CD4-positive, alpha-beta T cell (primary cell): ENCODE results near the gene ALDH8A1. TPM values are rescaled to one million over a fixed set of nuclear protein-coding genes. Genes with fewer than 3 reads are reported as not detected.

Experiments
- ATAC-seq: fragments of 200-7000 bp; cut with Tn5 transposase; one replicate; pipeline ENCODE4 v1.10.0; 2022; ENCODE audit warnings: mild to moderate bottlenecking; ENCODE audit not compliant: poor library complexity
- CTCF ChIA-PET: fragments of 350-600 bp; sonication (Branson Sonifier 250); formaldehyde crosslinking; loops from one replicate; lab custom pipeline; 2021; ENCODE audit warnings: antibody characterized with exemption, inconsistent platforms; lab: Charles Lee
- POLR2A ChIA-PET: fragments of 350-600 bp; sonication (Branson Sonifier 250); formaldehyde crosslinking; loops from one replicate; lab custom pipeline; 2021; ENCODE audit warnings: antibody characterized with exemption, inconsistent platforms; lab: Charles Lee
- DNase-seq, 14 experiments: peaks; one replicate each; pipeline ENCODE4 v3.0.0-alpha.2; 2013 to 2020; ENCODE audit warnings: mixed read lengths in 2 of 14
- H3K27ac ChIP-seq, 2 donors: one replicate each; pipeline versions ENCODE4 v1.5.1 to v1.7.0; 2013; ENCODE audit warnings: low read length in 2 of 2, low read depth in 1 of 2, mild to moderate bottlenecking in 1 of 2
- H3K27me3 ChIP-seq, 2 experiments: 1 replicate in 1 of 2; 2 replicates in 1 of 2; pipeline versions ENCODE4 v1.6.1 to v1.7.0; 2013; ENCODE audit warnings: low read length in 2 of 2, control low read depth in 1 of 2, mild to moderate bottlenecking in 1 of 2, moderate library complexity in 1 of 2; ENCODE audit not compliant: insufficient read depth in 2 of 2, control insufficient read depth in 1 of 2
- H3K36me3 ChIP-seq: one replicate; pipeline ENCODE4 v1.6.1; 2013; ENCODE audit warnings: low read length, control low read depth; ENCODE audit not compliant: insufficient read depth
- H3K4me1 ChIP-seq: one replicate; pipeline ENCODE4 v1.6.1; 2013; ENCODE audit warnings: low read length, control low read depth; ENCODE audit not compliant: insufficient read depth
- H3K4me3 ChIP-seq: one replicate; pipeline ENCODE4 v1.5.1; 2013; ENCODE audit warnings: mild to moderate bottlenecking, low read length, moderate library complexity
- H3K9me3 ChIP-seq, 2 experiments: 1 replicate in 1 of 2; 2 replicates in 1 of 2; pipeline versions ENCODE4 v1.6.1 to v1.7.0; 2013; ENCODE audit warnings: low read length in 2 of 2, mild to moderate bottlenecking in 2 of 2, control low read depth in 1 of 2, moderate library complexity in 1 of 2; ENCODE audit not compliant: control insufficient read depth in 1 of 2, insufficient read depth in 1 of 2
- H3K27ac Mint-ChIP-seq: one replicate; pipeline ENCODE4 v1.8.0; 2020; ENCODE audit warnings: mixed read lengths
- H3K27me3 Mint-ChIP-seq: one replicate; pipeline ENCODE4 v1.8.0; 2021; ENCODE audit warnings: mixed read lengths
- H3K36me3 Mint-ChIP-seq: one replicate; pipeline ENCODE4 v1.8.0; 2021; ENCODE audit warnings: low read depth, mixed read lengths
- H3K4me1 Mint-ChIP-seq: one replicate; pipeline ENCODE4 v1.8.0; 2021; ENCODE audit warnings: low read depth, mixed read lengths
- H3K4me3 Mint-ChIP-seq: one replicate; pipeline ENCODE4 v1.8.0; 2020; ENCODE audit warnings: mild to moderate bottlenecking, mixed read lengths
- H3K9me3 Mint-ChIP-seq: one replicate; pipeline ENCODE4 v1.8.0; 2020; ENCODE audit warnings: mixed read lengths
- intact Hi-C, 2 experiments: fragments of 100-400 bp; cut with DNase I in 1 of 2; cut with micrococcal nuclease in 1 of 2; formaldehyde crosslinking; loops; one replicate each; pipeline versions ENCODE4 v1.15.1 to v1.9.0; 2023 to 2025; cut with DNase I, micrococcal nuclease
- total RNA-seq, 174 experiments: library from RNA in 2 of 174; stranded (reverse) in 2 of 174; gene quantifications; one replicate each; pipeline ENCODE4 v1.2.3 and lab custom pipeline; 2021 to 2026
- TF ChIP-seq, protein P1 (sequence below): fragments of 200-600 bp; IDR thresholded peaks from one replicate; pipeline ENCODE4 v1.8.0; 2022; ENCODE audit warnings: antibody characterized with exemption, mild to moderate bottlenecking

Gene ALDH8A1
- total RNA-seq, 2 experiments from 2014 or later: 1.4 to 1.6 TPM

- Mint-ChIP-seq H3K4me1 (peaks cover 12% of the 10 kb centered on the region), H3K9me3 (no peaks in the 10 kb centered on the region), H3K27ac (no peak overlapping the region), H3K36me3 (no peaks in the 10 kb centered on the region), H3K4me3 (no peak overlapping the region), H3K27me3 (no peaks in the 10 kb centered on the region)
- Histone ChIP-seq H3K9me3 (no peaks in the 10 kb centered on the region), H3K27me3 (no peaks in the 10 kb centered on the region), H3K4me3 (no peak overlapping the region), H3K36me3 (no peaks in the 10 kb centered on the region), H3K27ac (no peak overlapping the region), H3K4me1 (peaks cover 6% of the 10 kb centered on the region)
- ChIA-PET POLR2A (interaction anchor here (0.5 kb wide), 1 partner anchor 760 kb away, joined by 3 read pairs; no protein-coding TSS in a partner anchor), CTCF (interaction anchor here (1.0 kb wide), 1 partner anchor 116 kb away, joined by 3 read pairs; no protein-coding TSS in a partner anchor)
- ATAC-seq (peak; percentile 91), DNase-seq (peak in 9 of 14 experiments; percentile 2 to 74 (median 17))
- intact Hi-C loops: loop anchor here in 1 of 2 experiments (5.0 kb wide), 1 partner anchor 117 kb away; no protein-coding TSS in a partner anchor
- TF ChIP-seq, protein P1, sequence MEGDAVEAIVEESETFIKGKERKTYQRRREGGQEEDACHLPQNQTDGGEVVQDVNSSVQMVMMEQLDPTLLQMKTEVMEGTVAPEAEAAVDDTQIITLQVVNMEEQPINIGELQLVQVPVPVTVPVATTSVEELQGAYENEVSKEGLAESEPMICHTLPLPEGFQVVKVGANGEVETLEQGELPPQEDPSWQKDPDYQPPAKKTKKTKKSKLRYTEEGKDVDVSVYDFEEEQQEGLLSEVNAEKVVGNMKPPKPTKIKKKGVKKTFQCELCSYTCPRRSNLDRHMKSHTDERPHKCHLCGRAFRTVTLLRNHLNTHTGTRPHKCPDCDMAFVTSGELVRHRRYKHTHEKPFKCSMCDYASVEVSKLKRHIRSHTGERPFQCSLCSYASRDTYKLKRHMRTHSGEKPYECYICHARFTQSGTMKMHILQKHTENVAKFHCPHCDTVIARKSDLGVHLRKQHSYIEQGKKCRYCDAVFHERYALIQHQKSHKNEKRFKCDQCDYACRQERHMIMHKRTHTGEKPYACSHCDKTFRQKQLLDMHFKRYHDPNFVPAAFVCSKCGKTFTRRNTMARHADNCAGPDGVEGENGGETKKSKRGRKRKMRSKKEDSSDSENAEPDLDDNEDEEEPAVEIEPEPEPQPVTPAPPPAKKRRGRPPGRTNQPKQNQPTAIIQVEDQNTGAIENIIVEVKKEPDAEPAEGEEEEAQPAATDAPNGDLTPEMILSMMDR: no peak
Measured at GRCh38 chr6:134938896-134939295, 11.0 kb downstream of the ALDH8A1 start.

GRCh38 chr6:134937426-134937825 is 12.5 kb downstream of the ALDH8A1 start:
- CTCF ChIA-PET: no interaction called here
- H3K36me3 Mint-ChIP-seq: no peaks in the 10 kb centered on the region

DNA sequence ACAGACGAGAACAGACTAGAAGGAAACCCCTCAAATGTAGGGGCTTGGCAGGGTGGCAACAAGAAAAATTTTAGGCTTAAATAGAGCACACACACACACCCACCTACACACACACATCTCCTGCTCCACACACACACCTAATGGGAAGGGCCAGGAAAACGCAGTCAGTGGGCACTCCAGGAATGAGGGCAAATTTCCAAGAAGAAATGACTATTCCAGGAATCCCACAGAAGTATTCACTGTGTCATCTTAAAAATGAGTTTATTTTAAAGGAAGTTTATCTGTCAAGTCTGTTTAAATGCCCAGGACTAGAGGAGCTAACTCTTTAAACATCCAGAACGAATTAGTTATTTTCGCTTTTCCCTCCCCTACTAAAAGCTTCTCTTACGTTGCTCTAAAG is 13.0 kb downstream of the ALDH8A1 start:
- H3K4me3 ChIP-seq: no peak overlapping the region
- POLR2A ChIA-PET: no interaction called here
- ATAC-seq (no peak), DNase-seq (no peak)
- peaks cover 6% of the 10 kb centered on the region for H3K4me1 ChIP-seq
- intact Hi-C loops: loop anchor here in 1 of 2 experiments (5.0 kb wide), 1 partner anchor 115 kb away; no protein-coding TSS in a partner anchor
- Mint-ChIP-seq H3K4me3 (no peak overlapping the region), H3K27me3 (no peaks in the 10 kb centered on the region), H3K4me1 (peaks cover 12% of the 10 kb centered on the region), H3K9me3 (no peaks in the 10 kb centered on the region), H3K36me3 (no peaks in the 10 kb centered on the region), H3K27ac (no peak overlapping the region)
- H3K27ac ChIP-seq: no peak overlapping the region
- CTCF ChIA-PET: no interaction called here
- no peaks in the 10 kb centered on the region for H3K36me3 ChIP-seq
- H3K27me3 ChIP-seq: no peaks in the 10 kb centered on the region
- TF ChIP-seq, protein P1: no peak
- no peaks in the 10 kb centered on the region for H3K9me3 ChIP-seq

More at GRCh38 chr6:134937426-134937825, 12.5 kb downstream of the ALDH8A1 start:
- no peaks in the 10 kb centered on the region for H3K27me3 Mint-ChIP-seq
- no peak overlapping the region for H3K4me3 ChIP-seq
- no peak overlapping the region for H3K27ac Mint-ChIP-seq
- H3K9me3 Mint-ChIP-seq: no peaks in the 10 kb centered on the region
- no peak overlapping the region for H3K27ac ChIP-seq
- H3K4me1 Mint-ChIP-seq: peaks cover 12% of the 10 kb centered on the region
- H3K9me3 ChIP-seq: no peaks in the 10 kb centered on the region
- no peaks in the 10 kb centered on the region for H3K27me3 ChIP-seq
- H3K4me3 Mint-ChIP-seq: no peak overlapping the region
- no peaks in the 10 kb centered on the region for H3K36me3 ChIP-seq
- ATAC-seq (no peak), DNase-seq (no peak)
- peaks cover 6% of the 10 kb centered on the region for H3K4me1 ChIP-seq
- POLR2A ChIA-PET: no interaction called here
- TF ChIP-seq, protein P1: no peak
- intact Hi-C loops: loop anchor here in 1 of 2 experiments (5.0 kb wide), 1 partner anchor 115 kb away; no protein-coding TSS in a partner anchor
